OCI-LY1 (cell line): ENCODE data around the gene ARFGAP3.

Experiments
- H2AFZ ChIP-seq: fragments of 200-600 bp; sonication (generic), shearing (Covaris generic); 2 replicates; pipeline ENCODE4 v1.6.0; 2014; ENCODE audit warnings: antibody characterized with exemption, mild to moderate bottlenecking, low read length
- H3F3A ChIP-seq: fragments of 200-600 bp; sonication (generic), shearing (Covaris generic); 2 replicates; pipeline ENCODE4 v1.6.0; 2014; ENCODE audit warnings: mild to moderate bottlenecking, antibody characterized with exemption, low read length, moderate library complexity; ENCODE audit not compliant: insufficient read depth
- H3K27ac ChIP-seq: fragments of 200-600 bp; sonication (generic); 2 replicates; pipeline ENCODE4 v1.5.1; 2014; ENCODE audit warnings: low read length, mixed run types, mild to moderate bottlenecking, low read depth; ENCODE audit not compliant: poor library complexity, severe bottlenecking
- H3K27me3 ChIP-seq: fragments of 200-600 bp; sonication (generic); 2 replicates; pipeline ENCODE4 v1.6.0; 2014; ENCODE audit warnings: antibody characterized with exemption, mild to moderate bottlenecking, low read length, moderate library complexity; ENCODE audit not compliant: insufficient read depth
- H3K36me3 ChIP-seq: fragments of 200-600 bp; sonication (generic); 2 replicates; pipeline ENCODE4 v1.6.1; 2014; ENCODE audit warnings: mild to moderate bottlenecking, antibody characterized with exemption, low read length, moderate library complexity, mixed read lengths; ENCODE audit not compliant: insufficient read depth
- H3K4me1 ChIP-seq: fragments of 200-600 bp; sonication (generic); 2 replicates; pipeline ENCODE4 v1.5.1; 2014; ENCODE audit warnings: mild to moderate bottlenecking, low read length, moderate library complexity; ENCODE audit not compliant: insufficient read depth, severe bottlenecking
- H3K4me2 ChIP-seq: fragments of 200-600 bp; sonication (generic), shearing (Covaris generic); 2 replicates; pipeline ENCODE4 v1.6.1; 2014; ENCODE audit warnings: low read length
- H3K4me3 ChIP-seq: fragments of 200-600 bp; sonication (generic); 2 replicates; pipeline ENCODE4 v1.5.1; 2014; ENCODE audit warnings: low read length, low read depth, mild to moderate bottlenecking, mixed read lengths; ENCODE audit not compliant: poor library complexity, severe bottlenecking
- H3K79me2 ChIP-seq: fragments of 200-600 bp; shearing (Covaris generic); 2 replicates; pipeline ENCODE4 v1.6.1; 2016; ENCODE audit warnings: mixed run types, low read length, mixed read lengths; ENCODE audit not compliant: insufficient read depth
- H3K9ac ChIP-seq: fragments of 200-600 bp; sonication (generic), shearing (Covaris generic); 2 replicates; pipeline ENCODE4 v1.6.1; 2014; ENCODE audit warnings: mild to moderate bottlenecking, low read length, mixed read lengths
- H3K9me2 ChIP-seq: fragments of 200-600 bp; sonication (generic), shearing (Covaris generic); 2 replicates; pipeline ENCODE4 v1.6.1; 2014; ENCODE audit warnings: low read depth, mild to moderate bottlenecking, low read length, mixed read lengths
- H3K9me3 ChIP-seq: fragments of 200-600 bp; shearing (Covaris generic); 2 replicates; pipeline ENCODE4 v1.6.1; 2014; ENCODE audit warnings: low read length, mixed read lengths
- H4K20me1 ChIP-seq: fragments of 200-600 bp; sonication (generic), shearing (Covaris generic); 2 replicates; pipeline ENCODE4 v1.6.0; 2016; ENCODE audit warnings: mild to moderate bottlenecking, low read length; ENCODE audit not compliant: insufficient read depth
- CTCF ChIP-seq: fragments of 200-600 bp; sonication (generic), shearing (Covaris generic); IDR thresholded peaks from 2 replicates; pipeline ENCODE4 v1.5.1; 2017; ENCODE audit warnings: mild to moderate bottlenecking, antibody characterized with exemption, low read length, moderate library complexity, mixed read lengths
- EZH2 ChIP-seq: fragments of 200-600 bp; sonication (generic), shearing (Covaris generic); IDR thresholded peaks from 2 replicates; pipeline ENCODE4 v1.8.0; 2017; ENCODE audit warnings: borderline replicate concordance, mixed run types, mild to moderate bottlenecking, antibody characterized with exemption, low read length, moderate library complexity, mixed read lengths

ARFGAP3 gene

GRCh38 chr22:42788021-42788420 is 69.1 kb downstream of the ARFGAP3 start:
- no peaks in the 10 kb centered on the region for H3F3A ChIP-seq
- H3K36me3 ChIP-seq, result no peaks in the 10 kb centered on the region
- TF ChIP-seq CTCF, result no peak
- no peak for TF ChIP-seq EZH2
- no peak overlapping the region for H2AFZ ChIP-seq
- H3K27ac ChIP-seq, result no peak overlapping the region
- H4K20me1 ChIP-seq, result no peaks in the 10 kb centered on the region
- no peaks in the 10 kb centered on the region for H3K9me3 ChIP-seq
- H3K4me3 ChIP-seq, result no peak overlapping the region
- no peaks in the 10 kb centered on the region for H3K4me1 ChIP-seq
- H3K9ac ChIP-seq, result no peak overlapping the region
- no peak overlapping the region for H3K4me2 ChIP-seq
- no peaks in the 10 kb centered on the region for H3K9me2 ChIP-seq
- no peaks in the 10 kb centered on the region for H3K79me2 ChIP-seq
- H3K27me3 ChIP-seq, result no peaks in the 10 kb centered on the region

DNA sequence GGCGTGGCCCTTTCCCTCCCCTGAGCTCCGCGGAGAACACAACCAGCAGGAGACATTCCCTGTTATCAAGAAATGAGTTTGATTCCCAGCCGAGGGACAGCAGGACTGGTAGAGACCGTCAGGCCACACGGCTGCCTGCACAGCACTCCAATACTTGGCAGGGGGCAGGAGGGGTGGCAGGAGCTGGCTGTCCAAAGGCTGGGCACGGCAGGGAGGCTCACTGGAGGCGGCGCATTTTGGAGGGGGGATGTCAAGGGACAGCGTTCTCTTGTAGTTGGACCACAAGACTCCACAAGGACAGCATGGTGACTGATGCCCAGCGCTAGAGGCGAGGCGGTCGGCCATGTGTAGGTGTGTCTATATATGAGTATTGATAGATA is 69.7 kb downstream of the ARFGAP3 start:
- Histone ChIP-seq H3K9me3 (no peaks in the 10 kb centered on the region), H3K4me3 (no peak overlapping the region), H2AFZ (no peak overlapping the region), H3F3A (no peaks in the 10 kb centered on the region), H3K27ac (no peak overlapping the region), H3K27me3 (no peaks in the 10 kb centered on the region), H3K9ac (no peak overlapping the region), H4K20me1 (no peaks in the 10 kb centered on the region), H3K9me2 (no peaks in the 10 kb centered on the region), H3K4me1 (no peaks in the 10 kb centered on the region), H3K36me3 (no peaks in the 10 kb centered on the region), H3K79me2 (no peaks in the 10 kb centered on the region), H3K4me2 (no peak overlapping the region)
- TF ChIP-seq CTCF (no peak), EZH2 (no peak)

GRCh38 chr22:42786606-42787356 is 70.3 kb downstream of the ARFGAP3 start:
- Histone ChIP-seq H3K9me3 (no peaks in the 10 kb centered on the region), H3K9ac (no peak overlapping the region), H3K4me3 (no peak overlapping the region), H3F3A (no peaks in the 10 kb centered on the region), H3K4me1 (no peaks in the 10 kb centered on the region), H3K79me2 (no peaks in the 10 kb centered on the region), H3K27me3 (no peaks in the 10 kb centered on the region), H4K20me1 (no peaks in the 10 kb centered on the region), H3K36me3 (no peaks in the 10 kb centered on the region), H3K27ac (no peak overlapping the region), H3K4me2 (no peak overlapping the region), H3K9me2 (no peaks in the 10 kb centered on the region), H2AFZ (no peak overlapping the region)
- TF ChIP-seq EZH2 (no peak), CTCF (no peak)
